Psoas muscle (tissue), 8 donors: ENCODE data around the gene KIF13A. TPM values are rescaled to one million over a fixed set of nuclear protein-coding genes. Genes with fewer than 3 reads are reported as not detected.
A peak's percentile ranks its signal among the peaks of the same experiment; 100 is the strongest.

Experiments
- ATAC-seq, 4 donors: fragments of 200-7000 bp; cut with Tn5 transposase; one replicate each; pipeline ENCODE4 v1.9.1; 2020; ENCODE audit warnings: moderate library complexity in 3 of 4, mild to moderate bottlenecking in 2 of 4
- DNase-seq, 2 donors: peaks; one replicate each; pipeline ENCODE4 v3.0.0-alpha.2; 2020
- H3K27ac ChIP-seq: fragments of 200-600 bp; one replicate; pipeline ENCODE4 v1.8.0; 2022
- H3K27me3 ChIP-seq, 3 donors: fragments of 200-600 bp in 1 of 3; one replicate each; pipeline versions ENCODE4 v1.6.1 to v1.8.0; 2013 to 2022; ENCODE audit warnings: low read length in 2 of 3, mild to moderate bottlenecking in 2 of 3, moderate library complexity in 1 of 3; ENCODE audit not compliant: insufficient read depth in 3 of 3
- H3K36me3 ChIP-seq, 2 donors: fragments of 200-600 bp in 1 of 2; one replicate each; pipeline versions ENCODE4 v1.6.1 to v1.8.0; 2013 to 2022; ENCODE audit warnings: low read depth in 1 of 2, mild to moderate bottlenecking in 1 of 2, moderate library complexity in 1 of 2; ENCODE audit not compliant: insufficient read depth in 1 of 2
- H3K4me1 ChIP-seq: fragments of 200-600 bp; one replicate; pipeline ENCODE4 v1.8.0; 2022
- H3K4me3 ChIP-seq: fragments of 200-600 bp; one replicate; pipeline ENCODE4 v1.8.0; 2022; ENCODE audit warnings: mild to moderate bottlenecking
- H3K9me3 ChIP-seq: fragments of 200-600 bp; one replicate; pipeline ENCODE4 v1.8.0; 2022
- CTCF ChIP-seq: fragments of 200-600 bp; IDR thresholded peaks from one replicate; pipeline ENCODE4 v1.8.0; 2022; ENCODE audit warnings: antibody characterized with exemption
- WGBS, 3 donors: extraction: QIAGEN DNeasy Blood & Tissue Kit; methylation state at CpG; one replicate each; pipeline versions ENCODE4 v1.1.6 to v1.1.7; 2013; 5-methylcytosine and 5-hydroxymethylcytosine counted together
- intact Hi-C, 2 donors: fragments of 100-400 bp; cut with DNase I; formaldehyde crosslinking; loops; one replicate each; pipeline versions ENCODE4 v1.11.0 to v1.14.2; 2022
- polyA plus RNA-seq, 3 donors: library from polyadenylated mRNA; stranded (reverse); fragments of 200-250 nt; gene quantifications; one replicate each; pipeline ENCODE4 v1.2.3, GENCODE V29; 2013
- total RNA-seq, 4 donors: library from RNA; stranded (reverse); fragmentation: NEBNext Ultra II Directional in 2 of 4; extraction: Animal tissue kit (Norgen Biotek cat#: 25700) in 2 of 4; gene quantifications; one replicate each; pipeline versions ENCODE4 v1.2.1 to v1.2.4, GENCODE V29; 2021 to 2023
- donor health status: healthy with polysubstance abuse.
- donor health status: DM: no; HTN: no; CAD: no; lungs with moderate emphysema.
- donor health status: Bipolar disorder and iron deficiency.
- donor health status: healthy.
- donor health status: DM: yes; HTN: yes; CAD: no.
- donor health status: DM: no; HTN: no; CAD: no.
- donor health status: DM: no; HTN: no; CAD: no.
- donor health status: DM: yes; HTN: yes; CAD: no.

KIF13A gene
- total and polyA plus RNA-seq, 7 donors, result 17.0 to 80.2 (median 70.4) TPM

- peak; percentile 48 to 79 (median 75) for ATAC-seq
- no peaks in the 10 kb centered on the region for H3K27me3 ChIP-seq
These were observed 156.3 kb downstream of the KIF13A start for GRCh38 chr6:17831135-17831534.

GRCh38 chr6:17829905-17830304 lies 157.5 kb downstream of the KIF13A start:
- ATAC-seq, result no peak
- no peaks in the 10 kb centered on the region for H3K27me3 ChIP-seq
- 73 to 93% (median 80%) methylated on average over 3 of the region's 3 CpGs for WGBS, 3 donors
- no peak overlapping the region for H3K27ac ChIP-seq
- H3K4me1 ChIP-seq, result no peaks in the 10 kb centered on the region
- H3K36me3 ChIP-seq, result peaks cover 8 to 97% of the 10 kb centered on the region in 2 donors
- intact Hi-C loops, result loop anchor here (5.0 kb wide), 2 partner anchors 157 to 292 kb away; partner anchors contain the start of genes NHLRC1 (in 2 of the 2) and KIF13A (in 1 of the 2)
- H3K4me3 ChIP-seq, result no peak overlapping the region
- TF ChIP-seq CTCF, result no peak
- H3K9me3 ChIP-seq, result no peaks in the 10 kb centered on the region
- DNase-seq, result no peak

More at GRCh38 chr6:17831135-17831534, 156.3 kb downstream of the KIF13A start:
- no peaks in the 10 kb centered on the region for H3K9me3 ChIP-seq
- DNase-seq, result no peak
- H3K36me3 ChIP-seq, result peaks cover 8 to 94% of the 10 kb centered on the region in 2 donors
- no peak overlapping the region for H3K27ac ChIP-seq
- WGBS, 3 donors, result 21 to 26% (median 26%) methylated on average over 4 of the region's 4 CpGs
- H3K4me3 ChIP-seq, result no peak overlapping the region
- intact Hi-C loops, result loop anchor here (5.0 kb wide), 2 partner anchors 156 to 291 kb away; partner anchors contain the start of genes NHLRC1 (in 2 of the 2) and KIF13A (in 1 of the 2)
- H3K4me1 ChIP-seq, result no peaks in the 10 kb centered on the region
- TF ChIP-seq CTCF, result no peak

DNA sequence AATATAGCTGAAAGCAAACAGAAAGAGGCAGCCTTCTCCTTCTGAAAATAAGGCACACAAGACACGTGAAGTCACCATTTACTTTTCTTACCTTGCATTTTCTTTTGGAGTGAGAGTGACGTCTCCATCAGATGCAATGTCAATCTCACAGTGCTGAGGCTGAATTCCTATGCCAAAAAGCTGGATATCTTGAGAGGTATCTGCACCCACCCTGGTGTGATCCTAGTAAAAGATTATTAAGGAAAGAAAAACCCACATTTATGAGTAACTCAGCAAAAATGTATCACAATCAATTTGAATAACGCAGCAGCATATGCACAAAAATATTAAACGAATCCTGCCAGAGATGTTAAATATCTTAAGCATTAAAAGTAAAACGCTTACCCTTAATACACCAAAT lies 159.3 kb downstream of the KIF13A start:
- WGBS, 3 donors, result 89 to 94% (median 93%) methylated on average over 5 of the region's 5 CpGs
- Histone ChIP-seq H3K27ac (no peak overlapping the region), H3K4me1 (no peaks in the 10 kb centered on the region), H3K36me3 (peaks cover 8 to 96% of the 10 kb centered on the region in 2 donors), H3K9me3 (no peaks in the 10 kb centered on the region), H3K27me3 (no peaks in the 10 kb centered on the region), H3K4me3 (no peak overlapping the region)
- no peak for TF ChIP-seq CTCF
- intact Hi-C loops, result no loop called here
- no peak for ATAC-seq
- DNase-seq, result no peak

DNA sequence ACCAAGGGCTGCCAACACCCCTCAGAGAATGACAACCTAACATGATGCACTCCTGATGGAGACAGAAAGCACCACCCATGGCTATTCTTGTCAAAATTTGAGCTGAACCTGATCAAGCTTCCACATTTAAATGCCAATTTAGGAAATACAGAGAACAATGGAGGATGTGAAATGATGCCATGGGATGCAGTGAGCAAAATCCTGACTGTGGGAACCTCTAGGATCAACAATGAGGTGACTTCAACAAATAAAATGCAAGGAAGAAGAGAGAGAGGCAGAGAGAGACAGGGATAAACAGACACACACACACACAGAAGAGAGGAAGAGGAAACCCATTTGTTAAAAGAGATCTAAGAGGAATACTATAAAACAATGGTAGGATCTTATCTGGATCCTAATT lies 161.1 kb downstream of the KIF13A start:
- H3K9me3 ChIP-seq, result no peaks in the 10 kb centered on the region
- H3K4me1 ChIP-seq, result no peaks in the 10 kb centered on the region
- H3K36me3 ChIP-seq, result peaks cover 8 to 92% of the 10 kb centered on the region in 2 donors
- no peak overlapping the region for H3K27ac ChIP-seq
- DNase-seq, result no peak
- no peak for ATAC-seq
- TF ChIP-seq CTCF, result no peak
- intact Hi-C loops, result no loop called here
- H3K27me3 ChIP-seq, result no peaks in the 10 kb centered on the region
- no peak overlapping the region for H3K4me3 ChIP-seq

- ATAC-seq (peak; percentile 88 to 94 (median 94)), DNase-seq (no peak)
- 71 to 81% (median 74%) methylated on average over 7 of the region's 7 CpGs for WGBS, 3 donors
- intact Hi-C loops, result no loop called here
- Histone ChIP-seq H3K27me3 (no peaks in the 10 kb centered on the region), H3K27ac (peak overlapping the region; percentile 43), H3K36me3 (peaks cover 0 to 65% of the 10 kb centered on the region in 2 donors), H3K9me3 (no peaks in the 10 kb centered on the region), H3K4me1 (peaks cover 8% of the 10 kb centered on the region), H3K4me3 (no peak overlapping the region)
- no peak for TF ChIP-seq CTCF
These were observed 167.4 kb downstream of the KIF13A start for GRCh38 chr6:17820055-17820454.
